KMS-11 (cell line): ENCODE data around the gene NFATC1.

ENCODE experiments used
- H2AFZ ChIP-seq: fragments of 200-600 bp; sonication (generic); 2 replicates; pipeline ENCODE4 v1.6.1; 2016; ENCODE audit warnings: antibody characterized with exemption, mixed run types, low read depth
- H3K27ac ChIP-seq: fragments of 200-600 bp; sonication (generic); 2 replicates; pipeline ENCODE4 v1.6.1; 2016; ENCODE audit warnings: mild to moderate bottlenecking, mixed run types
- H3K27me3 ChIP-seq: fragments of 200-600 bp; sonication (generic); 2 replicates; pipeline ENCODE4 v1.6.1; 2017; ENCODE audit warnings: mild to moderate bottlenecking, low read depth, mixed run types, moderate library complexity; ENCODE audit not compliant: insufficient read depth
- H3K36me3 ChIP-seq: fragments of 200-600 bp; sonication (generic); 2 replicates; pipeline ENCODE4 v1.6.1; 2017; ENCODE audit warnings: mild to moderate bottlenecking, mixed run types; ENCODE audit not compliant: insufficient read depth
- H3K4me1 ChIP-seq: fragments of 200-600 bp; sonication (generic); 2 replicates; pipeline ENCODE4 v1.6.1; 2016; ENCODE audit warnings: mild to moderate bottlenecking, low read depth, mixed run types; ENCODE audit not compliant: poor library complexity, severe bottlenecking
- H3K4me2 ChIP-seq: fragments of 200-600 bp; sonication (generic); 2 replicates; pipeline ENCODE4 v1.7.0; 2016; ENCODE audit warnings: mild to moderate bottlenecking, mixed run types
- H3K4me3 ChIP-seq: fragments of 200-600 bp; sonication (generic); IDR thresholded peaks from 2 replicates; pipeline ENCODE4 v1.6.1; 2017; ENCODE audit warnings: low read depth, low read length, mixed read lengths; ENCODE audit not compliant: insufficient read depth
- H3K79me2 ChIP-seq: fragments of 200-600 bp; sonication (generic); 2 replicates; pipeline ENCODE4 v1.6.1; 2016; ENCODE audit warnings: low read depth, mixed run types; ENCODE audit not compliant: insufficient read depth
- H3K9ac ChIP-seq: fragments of 200-600 bp; sonication (generic); 2 replicates; pipeline ENCODE4 v1.6.1; 2016; ENCODE audit warnings: mild to moderate bottlenecking, mixed run types
- H4K20me1 ChIP-seq: fragments of 200-600 bp; sonication (generic); 2 replicates; pipeline ENCODE4 v1.6.1; 2016; ENCODE audit warnings: mild to moderate bottlenecking, mixed run types; ENCODE audit not compliant: insufficient read depth
- CTCF ChIP-seq: fragments of 200-600 bp; sonication (generic); conservative IDR thresholded peaks from 2 replicates; pipeline ENCODE4 v1.6.1; 2017; ENCODE audit warnings: low read depth, mild to moderate bottlenecking, antibody characterized with exemption, low read length, moderate library complexity, mixed read lengths

The NFATC1 gene

GRCh38 chr18:79485788-79486355, 90.1 kb downstream of the NFATC1 start:
- Histone ChIP-seq H2AFZ (no peak overlapping the region), H3K27ac (no peak overlapping the region), H4K20me1 (no peaks in the 10 kb centered on the region), H3K4me3 (no peak overlapping the region), H3K36me3 (no peaks in the 10 kb centered on the region; the same call in 1 of the 2 replicates), H3K9ac (no peak overlapping the region), H3K4me1 (no peaks in the 10 kb centered on the region), H3K27me3 (no peaks in the 10 kb centered on the region), H3K4me2 (no peak overlapping the region), H3K79me2 (no peaks in the 10 kb centered on the region)
- TF ChIP-seq CTCF = no peak

- Histone ChIP-seq H3K9ac (no peak overlapping the region), H3K27me3 (no peaks in the 10 kb centered on the region), H3K4me3 (no peak overlapping the region), H2AFZ (no peak overlapping the region), H3K36me3 (no peaks in the 10 kb centered on the region; the same call in 1 of the 2 replicates), H3K79me2 (no peaks in the 10 kb centered on the region), H4K20me1 (no peaks in the 10 kb centered on the region), H3K4me2 (no peak overlapping the region), H3K4me1 (no peaks in the 10 kb centered on the region), H3K27ac (no peak overlapping the region)
- TF ChIP-seq CTCF = no peak
Observed at GRCh38 chr18:79486356-79487182, 90.8 kb downstream of the NFATC1 start.

- no peaks in the 10 kb centered on the region for H3K27me3 ChIP-seq
- H3K4me2 ChIP-seq = no peak overlapping the region
- no peaks in the 10 kb centered on the region for H3K4me1 ChIP-seq
- no peak for TF ChIP-seq CTCF
- no peaks in the 10 kb centered on the region; the same call in 1 of the 2 replicates for H3K36me3 ChIP-seq
- no peak overlapping the region for H3K27ac ChIP-seq
- H2AFZ ChIP-seq = no peak overlapping the region
- H3K9ac ChIP-seq = no peak overlapping the region
- no peak overlapping the region for H3K4me3 ChIP-seq
- no peaks in the 10 kb centered on the region for H3K79me2 ChIP-seq
- H4K20me1 ChIP-seq = no peaks in the 10 kb centered on the region
Observed at GRCh38 chr18:79487183-79487800, 91.6 kb downstream of the NFATC1 start.

GRCh38 chr18:79487801-79488201, 92.1 kb downstream of the NFATC1 start:
- Histone ChIP-seq H4K20me1 (no peaks in the 10 kb centered on the region), H3K4me2 (no peak overlapping the region), H3K4me3 (no peak overlapping the region), H2AFZ (no peak overlapping the region), H3K4me1 (no peaks in the 10 kb centered on the region), H3K27me3 (no peaks in the 10 kb centered on the region), H3K27ac (no peak overlapping the region), H3K36me3 (no peaks in the 10 kb centered on the region; the same call in 1 of the 2 replicates), H3K9ac (no peak overlapping the region), H3K79me2 (no peaks in the 10 kb centered on the region)
- TF ChIP-seq CTCF = no peak
